ENCODE measurements around the gene FOXS1.

The FOXS1 gene

GRCh38 chr20:31861385-31862156 is 16.2 kb upstream of the FOXS1 start:
- DNase-seq (ENCODE audit: low read depth in 3 of 3, low spot score in 1 of 3): peak; percentile 17 to 46 (median 31)

- no peak for DNase-seq (ENCODE audit: low read depth in 3 of 3, low spot score in 1 of 3)
Measured at GRCh38 chr20:31861135-31861384, 15.7 kb upstream of the FOXS1 start.

- no peak for DNase-seq (ENCODE audit: low read depth in 3 of 3, low spot score in 1 of 3)
Measured at GRCh38 chr20:31860390-31861134, 15.2 kb upstream of the FOXS1 start.

- no peak for DNase-seq (ENCODE audit: low read depth in 3 of 3, low spot score in 1 of 3)
Measured at GRCh38 chr20:31859998-31860380, 14.6 kb upstream of the FOXS1 start.

- no peak for DNase-seq (ENCODE audit: low read depth in 3 of 3, low spot score in 1 of 3)
Measured at GRCh38 chr20:31859266-31859997, 14.0 kb upstream of the FOXS1 start.

- no peak for DNase-seq (ENCODE audit: low read depth in 3 of 3, low spot score in 1 of 3)
Measured at GRCh38 chr20:31858760-31859083, 13.3 kb upstream of the FOXS1 start.

GRCh38 chr20:31857861-31858759 is 12.7 kb upstream of the FOXS1 start:
- DNase-seq (ENCODE audit: low read depth in 3 of 3, low spot score in 1 of 3): no peak

GRCh38 chr20:31856516-31856915 is 11.1 kb upstream of the FOXS1 start:
- DNase-seq (ENCODE audit: low read depth in 3 of 3, low spot score in 1 of 3): no peak

GRCh38 chr20:31853481-31853880 is 8.1 kb upstream of the FOXS1 start:
- DNase-seq (ENCODE audit: low read depth in 3 of 3, low spot score in 1 of 3): no peak

- DNase-seq (ENCODE audit: low read depth in 3 of 3, low spot score in 1 of 3): no peak
Measured at GRCh38 chr20:31851240-31851955, 6.0 kb upstream of the FOXS1 start.

- DNase-seq (ENCODE audit: low read depth in 3 of 3, low spot score in 1 of 3): no peak
Measured at GRCh38 chr20:31849306-31849930, 4.0 kb upstream of the FOXS1 start.

GRCh38 chr20:31848088-31848999 is 2.9 kb upstream of the FOXS1 start:
- no peak for DNase-seq (ENCODE audit: low read depth in 3 of 3, low spot score in 1 of 3)

- DNase-seq (ENCODE audit: low read depth in 3 of 3, low spot score in 1 of 3): no peak
Measured at GRCh38 chr20:31846793-31847138, 1.4 kb upstream of the FOXS1 start.

GRCh38 chr20:31844737-31845299 is 586 bp downstream of the FOXS1 start:
- no peak for DNase-seq (ENCODE audit: low read depth in 3 of 3, low spot score in 1 of 3)

- no peak for DNase-seq (ENCODE audit: low read depth in 3 of 3, low spot score in 1 of 3)
Measured at GRCh38 chr20:31843881-31844280, 1.5 kb downstream of the FOXS1 start.

GRCh38 chr20:31843288-31843687 is 2.1 kb downstream of the FOXS1 start:
- no peak for DNase-seq (ENCODE audit: low read depth in 3 of 3, low spot score in 1 of 3)

- DNase-seq (ENCODE audit: low read depth in 3 of 3, low spot score in 1 of 3): no peak
Measured at GRCh38 chr20:31842471-31843157, 2.8 kb downstream of the FOXS1 start.

- no peak for DNase-seq (ENCODE audit: low read depth in 3 of 3, low spot score in 1 of 3)
Measured at GRCh38 chr20:31841928-31842327, 3.5 kb downstream of the FOXS1 start.

Data from stimulated activated CD4-positive, alpha-beta T cell treated with anti-CD3 and anti-CD28 coated beads, TNF-alpha, amount 100 ng/mL, for 1 hour (primary cell).